DND-41 (cell line): ENCODE data around the gene CCNO.

Experiments
- EZH2 ChIP-seq: IDR thresholded peaks from 3 replicates; pipeline ENCODE4 v1.6.1; 2012; ENCODE audit warnings: borderline replicate concordance, low read depth, mild to moderate bottlenecking, moderate library complexity, low read length, inconsistent platforms; ENCODE audit not compliant: severe bottlenecking
- TF ChIP-seq, protein P1 (sequence below): IDR thresholded peaks from 2 replicates; pipeline ENCODE4 v1.5.1; 2012; ENCODE audit warnings: borderline replicate concordance, low read length, moderate library complexity, mild to moderate bottlenecking; ENCODE audit not compliant: poor library complexity, severe bottlenecking; ENCODE audit errors: extremely low read depth

GRCh38 chr5:55223812-55224240, 9.6 kb downstream of the CCNO start:
- TF ChIP-seq, protein P1, sequence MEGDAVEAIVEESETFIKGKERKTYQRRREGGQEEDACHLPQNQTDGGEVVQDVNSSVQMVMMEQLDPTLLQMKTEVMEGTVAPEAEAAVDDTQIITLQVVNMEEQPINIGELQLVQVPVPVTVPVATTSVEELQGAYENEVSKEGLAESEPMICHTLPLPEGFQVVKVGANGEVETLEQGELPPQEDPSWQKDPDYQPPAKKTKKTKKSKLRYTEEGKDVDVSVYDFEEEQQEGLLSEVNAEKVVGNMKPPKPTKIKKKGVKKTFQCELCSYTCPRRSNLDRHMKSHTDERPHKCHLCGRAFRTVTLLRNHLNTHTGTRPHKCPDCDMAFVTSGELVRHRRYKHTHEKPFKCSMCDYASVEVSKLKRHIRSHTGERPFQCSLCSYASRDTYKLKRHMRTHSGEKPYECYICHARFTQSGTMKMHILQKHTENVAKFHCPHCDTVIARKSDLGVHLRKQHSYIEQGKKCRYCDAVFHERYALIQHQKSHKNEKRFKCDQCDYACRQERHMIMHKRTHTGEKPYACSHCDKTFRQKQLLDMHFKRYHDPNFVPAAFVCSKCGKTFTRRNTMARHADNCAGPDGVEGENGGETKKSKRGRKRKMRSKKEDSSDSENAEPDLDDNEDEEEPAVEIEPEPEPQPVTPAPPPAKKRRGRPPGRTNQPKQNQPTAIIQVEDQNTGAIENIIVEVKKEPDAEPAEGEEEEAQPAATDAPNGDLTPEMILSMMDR: no peak
- no peak for TF ChIP-seq EZH2
